ENCODE measurements around the gene LIG4.
A peak's percentile ranks its signal among the peaks of the same experiment; 100 is the strongest.

Gene LIG4

DNA sequence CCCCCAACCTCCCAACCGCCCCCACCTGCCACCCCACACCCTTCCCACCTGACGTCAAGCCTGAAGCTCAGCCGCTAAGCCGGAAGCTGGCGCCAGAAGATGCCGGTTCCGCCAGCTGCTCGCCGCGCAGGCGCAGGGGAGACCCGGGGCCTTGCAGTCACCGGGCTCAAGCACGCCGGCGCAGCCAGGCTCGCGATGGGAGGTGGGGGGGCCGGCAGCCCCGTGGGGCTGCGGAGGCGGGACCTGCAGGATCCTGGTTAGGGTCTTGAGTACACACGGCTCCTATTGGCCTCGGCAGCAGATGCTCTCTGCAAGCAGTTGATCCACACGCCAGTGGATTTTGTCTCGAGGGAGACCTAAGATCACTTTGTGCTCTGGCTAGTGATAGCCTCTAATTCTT lies at the start of gene LIG4:
Gene LIG4 (minus strand): TSS at position 101 of the 400 bp plus-strand sequence. CDS start 4,268 bp downstream, outside the sequence.
- TF ChIP-seq, protein P1, sequence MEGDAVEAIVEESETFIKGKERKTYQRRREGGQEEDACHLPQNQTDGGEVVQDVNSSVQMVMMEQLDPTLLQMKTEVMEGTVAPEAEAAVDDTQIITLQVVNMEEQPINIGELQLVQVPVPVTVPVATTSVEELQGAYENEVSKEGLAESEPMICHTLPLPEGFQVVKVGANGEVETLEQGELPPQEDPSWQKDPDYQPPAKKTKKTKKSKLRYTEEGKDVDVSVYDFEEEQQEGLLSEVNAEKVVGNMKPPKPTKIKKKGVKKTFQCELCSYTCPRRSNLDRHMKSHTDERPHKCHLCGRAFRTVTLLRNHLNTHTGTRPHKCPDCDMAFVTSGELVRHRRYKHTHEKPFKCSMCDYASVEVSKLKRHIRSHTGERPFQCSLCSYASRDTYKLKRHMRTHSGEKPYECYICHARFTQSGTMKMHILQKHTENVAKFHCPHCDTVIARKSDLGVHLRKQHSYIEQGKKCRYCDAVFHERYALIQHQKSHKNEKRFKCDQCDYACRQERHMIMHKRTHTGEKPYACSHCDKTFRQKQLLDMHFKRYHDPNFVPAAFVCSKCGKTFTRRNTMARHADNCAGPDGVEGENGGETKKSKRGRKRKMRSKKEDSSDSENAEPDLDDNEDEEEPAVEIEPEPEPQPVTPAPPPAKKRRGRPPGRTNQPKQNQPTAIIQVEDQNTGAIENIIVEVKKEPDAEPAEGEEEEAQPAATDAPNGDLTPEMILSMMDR (IDR thresholded peaks at IDR 0.05; ENCODE audit: insufficient read depth, missing control alignments): no peak
- peak; percentile 26 for DNase-seq (ENCODE audit: insufficient read length, low spot score)
- FAIRE-seq: no peak

DNA sequence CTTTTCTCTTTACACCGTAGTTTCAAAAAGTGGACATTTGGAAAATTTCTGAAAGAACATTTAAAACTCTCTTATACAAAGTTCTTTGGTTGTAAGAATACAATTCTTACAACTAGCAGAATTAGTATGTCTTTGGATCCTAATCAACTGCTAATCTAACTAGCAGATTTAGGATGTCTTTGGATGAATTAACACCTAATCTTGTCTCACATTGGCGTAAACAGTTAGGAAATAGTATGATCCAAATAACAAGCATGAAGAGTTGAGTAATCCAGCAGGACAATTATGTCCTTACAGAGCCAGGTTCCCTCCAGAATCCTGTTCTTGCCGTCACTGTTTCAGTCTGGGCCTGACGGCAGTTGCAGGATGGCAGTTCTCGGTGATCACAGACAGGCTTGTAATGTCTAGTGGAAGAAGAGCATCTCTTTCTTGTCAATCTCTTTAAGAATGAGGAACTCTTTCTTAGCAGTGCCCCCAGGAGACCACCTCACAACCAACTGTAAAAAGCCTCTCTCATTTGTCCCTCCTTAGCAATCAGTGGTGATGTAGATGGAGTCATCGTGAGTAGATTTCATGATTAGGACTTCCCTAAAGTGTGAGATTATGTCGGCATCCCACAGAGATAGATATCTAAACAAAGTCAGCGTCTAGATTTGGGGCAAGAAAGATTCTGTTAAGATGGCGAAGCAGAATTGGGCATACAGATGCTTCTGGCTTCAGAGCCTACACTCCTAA lies 48.5 kb upstream of the LIG4 start:
- DNase-seq (ENCODE audit: insufficient read length, low spot score) (no peak), FAIRE-seq (no peak)
- TF ChIP-seq, protein P1 (IDR thresholded peaks at IDR 0.05; ENCODE audit: insufficient read depth, missing control alignments): no peak

DNA sequence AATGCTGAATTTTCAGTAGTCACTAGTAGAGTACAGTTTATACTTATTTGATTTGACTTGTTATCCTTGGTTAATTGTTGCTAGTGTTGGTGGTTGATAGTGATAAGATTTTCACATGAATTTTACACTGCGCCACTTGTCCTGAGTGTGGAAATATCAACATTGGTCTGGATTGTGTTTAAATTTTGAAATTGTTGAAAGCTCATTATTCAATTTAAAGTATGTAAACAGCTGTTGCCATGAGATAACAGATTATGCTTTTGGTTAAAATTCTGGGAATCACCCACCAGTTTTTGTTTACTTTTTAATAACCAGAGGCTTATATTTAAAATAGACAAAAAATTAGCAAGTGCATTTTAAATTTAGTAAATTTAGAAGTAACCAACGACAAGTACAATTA lies 41.9 kb upstream of the LIG4 start:
- no peak for FAIRE-seq
- TF ChIP-seq, protein P1 (IDR thresholded peaks at IDR 0.05; ENCODE audit: insufficient read depth, missing control alignments): no peak
- no peak for DNase-seq (ENCODE audit: insufficient read length, low spot score)

DNA sequence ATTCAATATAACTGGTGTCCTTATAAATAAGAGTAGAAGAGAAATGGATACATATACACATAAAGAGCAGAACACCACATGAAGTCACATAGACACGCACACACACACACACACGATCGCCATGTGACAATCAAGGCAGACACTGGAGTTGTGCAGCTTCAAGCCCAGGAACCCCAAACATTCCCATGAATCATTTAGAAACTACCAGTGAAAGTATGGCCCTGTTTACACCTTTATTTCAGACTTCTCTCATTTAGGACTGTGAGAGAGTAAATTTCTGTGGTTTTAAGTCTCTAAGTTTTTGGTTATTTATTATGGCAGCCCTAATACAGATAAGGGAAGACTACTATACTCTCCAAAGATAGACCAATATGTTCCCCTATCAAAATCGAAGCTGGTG lies 33.8 kb upstream of the LIG4 start:
- FAIRE-seq: no peak
- TF ChIP-seq, protein P1 (IDR thresholded peaks at IDR 0.05; ENCODE audit: insufficient read depth, missing control alignments): no peak
- no peak for DNase-seq (ENCODE audit: insufficient read length, low spot score)

DNA sequence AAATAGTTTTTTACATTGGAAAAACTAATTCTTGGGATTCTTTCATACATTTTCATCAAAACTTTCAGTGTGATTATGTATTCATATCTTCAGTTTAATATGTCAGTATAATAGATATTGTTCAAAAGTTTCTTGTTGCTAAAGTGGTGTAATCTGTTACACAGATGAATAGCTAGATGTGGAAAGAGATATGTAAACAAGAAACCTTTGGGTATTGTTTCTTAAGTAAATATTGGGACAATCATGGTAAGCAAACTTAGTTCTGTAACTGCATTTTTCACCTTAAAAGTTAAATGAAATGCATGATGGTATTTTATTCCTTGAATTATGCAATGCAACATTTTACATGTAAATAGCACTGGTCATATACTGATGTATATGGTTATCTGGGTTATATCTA lies 15.0 kb upstream of the LIG4 start:
- DNase-seq (ENCODE audit: insufficient read length, low spot score) (no peak), FAIRE-seq (peak; percentile 38)
- TF ChIP-seq, protein P1 (IDR thresholded peaks at IDR 0.05; ENCODE audit: insufficient read depth, missing control alignments): no peak

DNA sequence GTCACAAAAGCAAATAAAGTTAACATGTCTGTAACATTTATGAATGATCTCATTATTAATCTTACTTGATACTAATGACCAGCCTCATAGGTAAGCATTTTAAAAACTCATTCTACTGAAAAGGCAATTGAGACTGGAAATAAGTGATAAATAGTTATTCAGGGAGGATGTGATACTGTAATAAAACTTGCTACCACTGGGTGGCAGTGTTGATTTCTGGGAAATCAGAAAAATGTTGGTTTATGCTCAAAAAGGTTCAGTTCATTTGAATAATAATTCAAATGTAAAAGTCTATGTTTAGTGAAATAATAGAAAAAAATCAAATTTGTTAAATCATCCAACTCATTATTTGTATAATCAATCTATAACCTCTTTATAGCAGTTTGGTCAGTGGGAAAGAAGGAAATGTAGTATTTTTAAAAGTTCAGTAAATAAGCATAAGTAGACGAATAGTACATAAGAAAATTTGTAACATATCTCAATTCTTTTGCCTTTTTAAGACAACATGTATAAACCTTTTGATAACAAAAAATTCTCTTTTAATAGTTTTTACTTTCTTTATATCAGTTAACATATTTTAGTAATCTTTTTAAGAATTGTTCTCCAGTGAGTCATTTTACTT lies 12.4 kb upstream of the LIG4 start:
- no peak for DNase-seq (ENCODE audit: insufficient read length, low spot score)
- TF ChIP-seq, protein P1 (IDR thresholded peaks at IDR 0.05; ENCODE audit: insufficient read depth, missing control alignments): peak; percentile 73
- FAIRE-seq: peak; percentile 94

DNA sequence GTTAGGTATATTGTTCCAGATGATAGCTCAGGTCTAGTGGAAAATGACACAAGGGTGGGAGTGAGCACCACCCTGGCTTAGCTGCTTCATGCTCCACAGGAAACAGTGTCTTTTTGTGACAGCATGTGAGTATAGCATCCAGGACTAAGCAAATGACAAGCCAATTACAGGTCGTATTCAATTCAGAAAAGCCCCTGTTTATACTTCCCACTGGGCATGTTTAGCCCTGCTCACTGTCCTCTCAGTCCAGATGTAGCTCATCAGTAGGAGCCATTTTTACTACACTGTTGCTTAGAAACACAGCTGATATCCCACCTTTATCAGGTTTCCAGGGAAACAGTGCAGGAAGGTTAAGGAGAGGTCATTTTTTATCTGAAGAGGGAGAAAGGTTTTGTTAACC lies 10.8 kb upstream of the LIG4 start:
- FAIRE-seq: no peak
- TF ChIP-seq, protein P1 (IDR thresholded peaks at IDR 0.05; ENCODE audit: insufficient read depth, missing control alignments): no peak
- DNase-seq (ENCODE audit: insufficient read length, low spot score): no peak
